WTC11 (cell line): ENCODE results near the gene PCSK5. TPM values are rescaled to one million over a fixed set of nuclear protein-coding genes. Genes with fewer than 3 reads are reported as not detected.

Source experiments
- ATAC-seq: fragments of 200-7000 bp; cut with Tn5 transposase; 2 replicates; pipeline ENCODE4 v1.10.0; 2021; ENCODE audit warnings: mild to moderate bottlenecking, moderate library complexity
- CTCF ChIA-PET: fragments of 300-600 bp; sonication (Branson Sonifier 250); formaldehyde crosslinking; loops from one replicate; lab custom pipeline; 2021; ENCODE audit warnings: antibody characterized with exemption; lab: Charles Lee
- POLR2A ChIA-PET: fragments of 350-600 bp; sonication (Branson Sonifier 250); formaldehyde crosslinking; loops from one replicate; lab custom pipeline; 2021; ENCODE audit warnings: antibody characterized with exemption; lab: Charles Lee
- DNase-seq: peaks from one replicate; pipeline ENCODE4 v3.0.0; 2021; ENCODE audit warnings: low spot score
- H3K27ac Mint-ChIP-seq: 2 replicates; pipeline ENCODE4 v1.8.0; 2021; ENCODE audit warnings: mixed read lengths
- H3K27me3 Mint-ChIP-seq: 2 replicates; pipeline ENCODE4 v1.8.0; 2021; ENCODE audit warnings: low read depth, mild to moderate bottlenecking, moderate library complexity, mixed read lengths
- H3K36me3 Mint-ChIP-seq: 2 replicates; pipeline ENCODE4 v1.8.0; 2021; ENCODE audit warnings: mixed read lengths
- H3K4me1 Mint-ChIP-seq: 2 replicates; pipeline ENCODE4 v1.8.0; 2022; ENCODE audit warnings: mixed read lengths
- H3K4me3 Mint-ChIP-seq: 2 replicates; pipeline ENCODE4 v1.8.0; 2021; ENCODE audit warnings: mild to moderate bottlenecking, moderate library complexity, mixed read lengths
- H3K9me3 Mint-ChIP-seq: 2 replicates; pipeline ENCODE4 v1.8.0; 2021; ENCODE audit warnings: mixed read lengths
- AR ChIP-seq: fragments of 250-450 bp; sonication (Bioruptor Pico); IDR thresholded peaks from 2 replicates; pipeline ENCODE4 v1.9.0; 2021; ENCODE audit warnings: mild to moderate bottlenecking
- ERG ChIP-seq: fragments of 250-450 bp; sonication (Bioruptor Pico); IDR thresholded peaks from 2 replicates; pipeline ENCODE4 v1.8.0; 2021; ENCODE audit warnings: mild to moderate bottlenecking
- ETV6 ChIP-seq: sonication (generic); formaldehyde crosslinking; IDR thresholded peaks from 2 replicates; pipeline ENCODE4 v1.8.1; 2022; ENCODE audit warnings: mild to moderate bottlenecking, missing genetic modification reagents
- FOXK1 ChIP-seq: sonication (generic); formaldehyde crosslinking; IDR thresholded peaks from 2 replicates; pipeline ENCODE4 v1.8.0; 2022; ENCODE audit warnings: mild to moderate bottlenecking, moderate library complexity, missing genetic modification reagents
- FOXP1 ChIP-seq: sonication (generic); formaldehyde crosslinking; IDR thresholded peaks from 2 replicates; pipeline ENCODE4 v1.8.0; 2022; ENCODE audit warnings: missing genetic modification reagents, mild to moderate bottlenecking, moderate library complexity, borderline replicate concordance
- GABPB1 ChIP-seq: sonication (generic); formaldehyde crosslinking; IDR thresholded peaks from 2 replicates; pipeline ENCODE4 v1.8.1; 2023; ENCODE audit warnings: mild to moderate bottlenecking, missing genetic modification reagents
- JAZF1 ChIP-seq: fragments of 250-450 bp; sonication (Bioruptor Pico); IDR thresholded peaks from 2 replicates; pipeline ENCODE4 v1.9.0; 2021; ENCODE audit warnings: moderate library complexity, mild to moderate bottlenecking, inconsistent platforms
- MAX ChIP-seq: sonication (generic); formaldehyde crosslinking; IDR thresholded peaks from 2 replicates; pipeline ENCODE4 v1.8.0; 2022; ENCODE audit warnings: mild to moderate bottlenecking, missing genetic modification reagents
- NFATC4 ChIP-seq: fragments of 250-450 bp; sonication (Bioruptor Pico); IDR thresholded peaks from 2 replicates; pipeline ENCODE4 v1.9.0; 2021; ENCODE audit warnings: mild to moderate bottlenecking
- RELA ChIP-seq: sonication (generic); formaldehyde crosslinking; IDR thresholded peaks from 2 replicates; pipeline ENCODE4 v1.8.1; 2022; ENCODE audit warnings: missing genetic modification reagents, mild to moderate bottlenecking, borderline replicate concordance
- RORB ChIP-seq: fragments of 250-450 bp; sonication (Bioruptor Pico); IDR thresholded peaks from 2 replicates; pipeline ENCODE4 v1.9.0; 2021; ENCODE audit warnings: mild to moderate bottlenecking
- SMAD3 ChIP-seq: sonication (generic); formaldehyde crosslinking; IDR thresholded peaks from 2 replicates; pipeline ENCODE4 v1.8.0; 2022; ENCODE audit warnings: missing genetic modification reagents, mild to moderate bottlenecking, borderline replicate concordance
- ZNF121 ChIP-seq: sonication (generic); formaldehyde crosslinking; IDR thresholded peaks from 2 replicates; pipeline ENCODE4 v1.8.0; 2023; ENCODE audit warnings: missing genetic modification reagents
- ZNF138 ChIP-seq: sonication (generic); formaldehyde crosslinking; conservative IDR thresholded peaks from 2 replicates; pipeline ENCODE4 v1.8.1; 2022; ENCODE audit warnings: mild to moderate bottlenecking, moderate library complexity, missing genetic modification reagents
- ZNF317 ChIP-seq: sonication (generic); formaldehyde crosslinking; IDR thresholded peaks from 2 replicates; pipeline ENCODE4 v1.8.1; 2023; ENCODE audit warnings: low read depth, mild to moderate bottlenecking, moderate library complexity, missing genetic modification reagents, borderline replicate concordance
- ZNF532 ChIP-seq: fragments of 250-450 bp; sonication (Bioruptor Pico); IDR thresholded peaks from 2 replicates; pipeline ENCODE4 v1.9.0; 2021; ENCODE audit warnings: mild to moderate bottlenecking, borderline replicate concordance
- total RNA-seq: library from RNA; stranded (reverse); gene quantifications from 3 replicates; pipeline ENCODE4 v1.2.3, GENCODE V29; 2021
- TF ChIP-seq, protein P1 (sequence below): sonication (generic); formaldehyde crosslinking; IDR thresholded peaks from 2 replicates; pipeline ENCODE4 v1.8.0; 2023; ENCODE audit warnings: mild to moderate bottlenecking, missing genetic modification reagents
- TF ChIP-seq, protein P2 (sequence below): sonication (generic); formaldehyde crosslinking; IDR thresholded peaks from 2 replicates; pipeline ENCODE4 v1.8.1; 2023; ENCODE audit warnings: mild to moderate bottlenecking, missing genetic modification reagents, borderline replicate concordance

Gene PCSK5
- total RNA-seq, 1 experiment from 2014 or later = 30.6 TPM

- TF ChIP-seq, protein P1, sequence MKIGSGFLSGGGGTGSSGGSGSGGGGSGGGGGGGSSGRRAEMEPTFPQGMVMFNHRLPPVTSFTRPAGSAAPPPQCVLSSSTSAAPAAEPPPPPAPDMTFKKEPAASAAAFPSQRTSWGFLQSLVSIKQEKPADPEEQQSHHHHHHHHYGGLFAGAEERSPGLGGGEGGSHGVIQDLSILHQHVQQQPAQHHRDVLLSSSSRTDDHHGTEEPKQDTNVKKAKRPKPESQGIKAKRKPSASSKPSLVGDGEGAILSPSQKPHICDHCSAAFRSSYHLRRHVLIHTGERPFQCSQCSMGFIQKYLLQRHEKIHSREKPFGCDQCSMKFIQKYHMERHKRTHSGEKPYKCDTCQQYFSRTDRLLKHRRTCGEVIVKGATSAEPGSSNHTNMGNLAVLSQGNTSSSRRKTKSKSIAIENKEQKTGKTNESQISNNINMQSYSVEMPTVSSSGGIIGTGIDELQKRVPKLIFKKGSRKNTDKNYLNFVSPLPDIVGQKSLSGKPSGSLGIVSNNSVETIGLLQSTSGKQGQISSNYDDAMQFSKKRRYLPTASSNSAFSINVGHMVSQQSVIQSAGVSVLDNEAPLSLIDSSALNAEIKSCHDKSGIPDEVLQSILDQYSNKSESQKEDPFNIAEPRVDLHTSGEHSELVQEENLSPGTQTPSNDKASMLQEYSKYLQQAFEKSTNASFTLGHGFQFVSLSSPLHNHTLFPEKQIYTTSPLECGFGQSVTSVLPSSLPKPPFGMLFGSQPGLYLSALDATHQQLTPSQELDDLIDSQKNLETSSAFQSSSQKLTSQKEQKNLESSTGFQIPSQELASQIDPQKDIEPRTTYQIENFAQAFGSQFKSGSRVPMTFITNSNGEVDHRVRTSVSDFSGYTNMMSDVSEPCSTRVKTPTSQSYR (CRISPR knock-in tag) = 0 out of 2 replicates have a peak, but pooled peaks have one; percentile 34
- TF ChIP-seq FOXP1 (CRISPR knock-in tag) (peak; percentile 56; the same call in 1 of the 2 replicates), FOXK1 (CRISPR knock-in tag) (0 out of 2 replicates have a peak, but pooled peaks have one; percentile 12), RELA (CRISPR knock-in tag) (no peak), ZNF317 (CRISPR knock-in tag) (no peak), GABPB1 (CRISPR knock-in tag) (no peak), AR (no peak), ZNF138 (CRISPR knock-in tag) (no peak), ETV6 (CRISPR knock-in tag) (no peak; the same call in 1 of the 2 replicates), ERG (CRISPR knock-in tag) (no peak), SMAD3 (CRISPR knock-in tag) (no peak)
- TF ChIP-seq, protein P2, sequence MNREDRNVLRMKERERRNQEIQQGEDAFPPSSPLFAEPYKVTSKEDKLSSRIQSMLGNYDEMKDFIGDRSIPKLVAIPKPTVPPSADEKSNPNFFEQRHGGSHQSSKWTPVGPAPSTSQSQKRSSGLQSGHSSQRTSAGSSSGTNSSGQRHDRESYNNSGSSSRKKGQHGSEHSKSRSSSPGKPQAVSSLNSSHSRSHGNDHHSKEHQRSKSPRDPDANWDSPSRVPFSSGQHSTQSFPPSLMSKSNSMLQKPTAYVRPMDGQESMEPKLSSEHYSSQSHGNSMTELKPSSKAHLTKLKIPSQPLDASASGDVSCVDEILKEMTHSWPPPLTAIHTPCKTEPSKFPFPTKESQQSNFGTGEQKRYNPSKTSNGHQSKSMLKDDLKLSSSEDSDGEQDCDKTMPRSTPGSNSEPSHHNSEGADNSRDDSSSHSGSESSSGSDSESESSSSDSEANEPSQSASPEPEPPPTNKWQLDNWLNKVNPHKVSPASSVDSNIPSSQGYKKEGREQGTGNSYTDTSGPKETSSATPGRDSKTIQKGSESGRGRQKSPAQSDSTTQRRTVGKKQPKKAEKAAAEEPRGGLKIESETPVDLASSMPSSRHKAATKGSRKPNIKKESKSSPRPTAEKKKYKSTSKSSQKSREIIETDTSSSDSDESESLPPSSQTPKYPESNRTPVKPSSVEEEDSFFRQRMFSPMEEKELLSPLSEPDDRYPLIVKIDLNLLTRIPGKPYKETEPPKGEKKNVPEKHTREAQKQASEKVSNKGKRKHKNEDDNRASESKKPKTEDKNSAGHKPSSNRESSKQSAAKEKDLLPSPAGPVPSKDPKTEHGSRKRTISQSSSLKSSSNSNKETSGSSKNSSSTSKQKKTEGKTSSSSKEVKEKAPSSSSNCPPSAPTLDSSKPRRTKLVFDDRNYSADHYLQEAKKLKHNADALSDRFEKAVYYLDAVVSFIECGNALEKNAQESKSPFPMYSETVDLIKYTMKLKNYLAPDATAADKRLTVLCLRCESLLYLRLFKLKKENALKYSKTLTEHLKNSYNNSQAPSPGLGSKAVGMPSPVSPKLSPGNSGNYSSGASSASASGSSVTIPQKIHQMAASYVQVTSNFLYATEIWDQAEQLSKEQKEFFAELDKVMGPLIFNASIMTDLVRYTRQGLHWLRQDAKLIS (CRISPR knock-in tag) = peak; percentile 49; the same call in 1 of the 2 replicates
- TF ChIP-seq, all 79 proteins: peak for 17
These were observed at the start of gene PCSK5 (continued) for GRCh38 chr9:75890472-75891276.

DNA sequence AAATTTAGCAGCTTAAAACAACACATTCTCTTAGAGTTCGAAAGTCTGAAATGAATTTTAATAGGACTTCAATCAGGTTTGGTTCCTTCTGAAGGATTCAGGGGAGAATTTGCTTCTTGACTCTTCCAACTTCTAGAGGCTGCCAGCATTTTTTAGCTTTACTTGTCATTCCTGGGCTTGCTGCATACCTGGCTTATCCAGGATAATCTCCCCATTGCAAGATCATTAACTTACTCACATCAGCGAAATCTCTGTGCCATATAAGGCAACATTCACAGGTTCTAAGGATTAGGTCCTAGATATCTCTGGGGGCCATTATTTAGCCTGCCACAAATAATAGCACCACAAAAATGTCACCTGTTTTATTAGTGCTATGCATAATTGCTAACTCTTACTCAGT is 46.2 kb upstream of the PCSK5 start:
- Mint-ChIP-seq H3K36me3 (no peaks in the 10 kb centered on the region), H3K4me3 (no peak overlapping the region), H3K9me3 (peaks cover 9% of the 10 kb centered on the region; the same call in 1 of the 2 replicates), H3K4me1 (peaks cover 16% of the 10 kb centered on the region), H3K27me3 (no peaks in the 10 kb centered on the region), H3K27ac (no peak overlapping the region)
- DNase-seq (no peak), ATAC-seq (no peak)
- ChIA-PET POLR2A (no interaction called here), CTCF (interaction anchor here (0.7 to 1.0 kb wide), 3 partner anchors 11 to 643 kb away, joined by 3 to 4 read pairs (median 3); no protein-coding TSS in a partner anchor)
- TF ChIP-seq JAZF1 (CRISPR knock-in tag) = no peak
- TF ChIP-seq ZNF121 (CRISPR knock-in tag) = no peak
- TF ChIP-seq RORB = no peak
- TF ChIP-seq MAX (CRISPR knock-in tag) = no peak
- no peak for TF ChIP-seq NFATC4 (CRISPR knock-in tag)
- no peak for TF ChIP-seq ZNF532 (CRISPR knock-in tag)
